Measurements from ENCODE around the gene KIF21B. TPM values are rescaled to one million over a fixed set of nuclear protein-coding genes. Genes with fewer than 3 reads are reported as not detected.

KIF21B gene
- total and polyA plus RNA-seq, 2 of the 4 experiments (the other 2 are of a cell fraction): 0.36 to 0.55 TPM

DNA sequence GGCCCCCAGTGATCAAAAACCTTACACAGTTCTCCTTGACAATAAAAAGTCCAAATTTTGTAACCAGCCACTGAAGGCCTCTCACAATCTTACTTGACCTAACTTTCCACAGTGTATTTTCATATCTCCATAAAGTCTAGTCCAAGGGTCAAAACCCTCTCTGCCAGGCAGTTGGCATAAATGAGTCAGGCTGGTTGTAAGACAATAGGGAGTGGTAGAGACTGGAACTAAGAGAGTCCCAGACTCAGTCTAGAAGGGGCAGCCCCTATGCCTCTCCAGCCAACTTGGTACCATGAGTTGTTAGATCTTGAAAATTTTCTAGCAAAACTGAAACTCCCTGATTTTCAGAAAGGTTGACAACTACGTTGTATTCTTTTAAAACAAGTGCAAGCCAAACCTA is 21.0 kb downstream of the KIF21B start:
- 33% methylated on average over 1 of the region's 1 CpG; no CpG with 5 or more reads in 1 of the 2 experiments for WGBS, 2 experiments (ENCODE audit: extremely low coverage in 2 of 2, insufficient read length in 1 of 2)
- H4K5ac ChIP-seq (ENCODE audit: low read depth, low read length): no peak overlapping the region
- no peak overlapping the region for H2BK120ac ChIP-seq (ENCODE audit: low read depth, low read length)
- no peak overlapping the region for H2AK9ac ChIP-seq (replicated peaks; ENCODE audit: low read depth, low read length, poor library complexity)
- H2BK20ac ChIP-seq (ENCODE audit: low read depth, low read length): no peak overlapping the region
- no peak overlapping the region for H2AK5ac ChIP-seq (ENCODE audit: low read depth, low read length)
- no peak overlapping the region for H2BK15ac ChIP-seq (ENCODE audit: low read depth, low read length)
- BruUV-seq (replicated peaks): no TSS peak
- H3K79me1 ChIP-seq (ENCODE audit: low read depth in 1 of 2, low read length in 2 of 2): no peaks in the 10 kb centered on the region
- H4K8ac ChIP-seq (ENCODE audit: low read depth in 2 of 2, low read length in 2 of 2): no peak overlapping the region
- DNase-seq (no peak), ATAC-seq (ENCODE audit: low read depth) (no peak)
- no peak overlapping the region for H3K14ac ChIP-seq (replicated peaks; ENCODE audit: low read depth, low read length)
- no peak overlapping the region for H3K27ac ChIP-seq (ENCODE audit: insufficient read depth, low read length)
- H3K36me3 ChIP-seq (ENCODE audit: control insufficient read depth, insufficient read depth, low read length): no peaks in the 10 kb centered on the region; the same call in 1 of the 2 replicates
- dilution Hi-C loops (cut with HindIII; ENCODE audit: low sequenced_read_pairs, unreplicated experiment): no loop called here
- no peak overlapping the region for H2AFZ ChIP-seq (replicated peaks; ENCODE audit: low read length, poor library complexity)
- intact Hi-C loops (cut with micrococcal nuclease): no loop called here
- no peaks in the 10 kb centered on the region for H4K20me1 ChIP-seq (ENCODE audit: insufficient read depth, low read length)
- no peak overlapping the region for H3K18ac ChIP-seq (ENCODE audit: low read depth, low read length)
- no peaks in the 10 kb centered on the region for H3K4me1 ChIP-seq (ENCODE audit: control insufficient read depth, insufficient read depth, low read length)
- H2BK5ac ChIP-seq (ENCODE audit: low read depth, low read length, poor library complexity, severe bottlenecking): no peak overlapping the region
- no peak overlapping the region for H3K9ac ChIP-seq (ENCODE audit: low read depth, low read length)
- H3K9me3 ChIP-seq (ENCODE audit: control insufficient read depth, insufficient read depth, low read length): no peaks in the 10 kb centered on the region
- POLR2A ChIA-PET (ENCODE audit: unreplicated experiment): no interaction called here
- H3K27me3 ChIP-seq (ENCODE audit: control insufficient read depth, insufficient read depth, low read length): peaks cover 6% of the 10 kb centered on the region; the same call in 1 of the 2 replicates
- no peak overlapping the region for H3K23ac ChIP-seq (ENCODE audit: low read depth, low read length)
- CTCF ChIA-PET: no interaction called here
- no peak overlapping the region for H3K4me2 ChIP-seq (ENCODE audit: low read depth, low read length)
- H3K9me1 ChIP-seq (ENCODE audit: insufficient read depth, low read length): no peaks in the 10 kb centered on the region
- TF ChIP-seq MXI1 (IDR thresholded peaks at IDR 0.05; ENCODE audit: borderline replicate concordance, low read depth, low read length): no peak
- no peak for TF ChIP-seq SMC3 (IDR thresholded peaks at IDR 0.05; ENCODE audit: low read depth, low read length)
- TF ChIP-seq, protein P1, sequence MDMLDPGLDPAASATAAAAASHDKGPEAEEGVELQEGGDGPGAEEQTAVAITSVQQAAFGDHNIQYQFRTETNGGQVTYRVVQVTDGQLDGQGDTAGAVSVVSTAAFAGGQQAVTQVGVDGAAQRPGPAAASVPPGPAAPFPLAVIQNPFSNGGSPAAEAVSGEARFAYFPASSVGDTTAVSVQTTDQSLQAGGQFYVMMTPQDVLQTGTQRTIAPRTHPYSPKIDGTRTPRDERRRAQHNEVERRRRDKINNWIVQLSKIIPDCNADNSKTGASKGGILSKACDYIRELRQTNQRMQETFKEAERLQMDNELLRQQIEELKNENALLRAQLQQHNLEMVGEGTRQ (IDR thresholded peaks at IDR 0.05; ENCODE audit: low read depth, low read length): no peak
- TF ChIP-seq, protein P2, sequence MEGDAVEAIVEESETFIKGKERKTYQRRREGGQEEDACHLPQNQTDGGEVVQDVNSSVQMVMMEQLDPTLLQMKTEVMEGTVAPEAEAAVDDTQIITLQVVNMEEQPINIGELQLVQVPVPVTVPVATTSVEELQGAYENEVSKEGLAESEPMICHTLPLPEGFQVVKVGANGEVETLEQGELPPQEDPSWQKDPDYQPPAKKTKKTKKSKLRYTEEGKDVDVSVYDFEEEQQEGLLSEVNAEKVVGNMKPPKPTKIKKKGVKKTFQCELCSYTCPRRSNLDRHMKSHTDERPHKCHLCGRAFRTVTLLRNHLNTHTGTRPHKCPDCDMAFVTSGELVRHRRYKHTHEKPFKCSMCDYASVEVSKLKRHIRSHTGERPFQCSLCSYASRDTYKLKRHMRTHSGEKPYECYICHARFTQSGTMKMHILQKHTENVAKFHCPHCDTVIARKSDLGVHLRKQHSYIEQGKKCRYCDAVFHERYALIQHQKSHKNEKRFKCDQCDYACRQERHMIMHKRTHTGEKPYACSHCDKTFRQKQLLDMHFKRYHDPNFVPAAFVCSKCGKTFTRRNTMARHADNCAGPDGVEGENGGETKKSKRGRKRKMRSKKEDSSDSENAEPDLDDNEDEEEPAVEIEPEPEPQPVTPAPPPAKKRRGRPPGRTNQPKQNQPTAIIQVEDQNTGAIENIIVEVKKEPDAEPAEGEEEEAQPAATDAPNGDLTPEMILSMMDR (conservative IDR thresholded peaks at IDR 0.05; ENCODE audit: low read depth, low read length): no peak
- no peak for TF ChIP-seq RCOR1 (IDR thresholded peaks at IDR 0.05; ENCODE audit: insufficient replicate concordance, low read length)
- TF ChIP-seq POLR2A (IDR thresholded peaks at IDR 0.05; ENCODE audit: low read depth, low read length): no peak
- TF ChIP-seq, protein P3, sequence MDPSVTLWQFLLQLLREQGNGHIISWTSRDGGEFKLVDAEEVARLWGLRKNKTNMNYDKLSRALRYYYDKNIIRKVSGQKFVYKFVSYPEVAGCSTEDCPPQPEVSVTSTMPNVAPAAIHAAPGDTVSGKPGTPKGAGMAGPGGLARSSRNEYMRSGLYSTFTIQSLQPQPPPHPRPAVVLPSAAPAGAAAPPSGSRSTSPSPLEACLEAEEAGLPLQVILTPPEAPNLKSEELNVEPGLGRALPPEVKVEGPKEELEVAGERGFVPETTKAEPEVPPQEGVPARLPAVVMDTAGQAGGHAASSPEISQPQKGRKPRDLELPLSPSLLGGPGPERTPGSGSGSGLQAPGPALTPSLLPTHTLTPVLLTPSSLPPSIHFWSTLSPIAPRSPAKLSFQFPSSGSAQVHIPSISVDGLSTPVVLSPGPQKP (IDR thresholded peaks at IDR 0.05; ENCODE audit: borderline replicate concordance, low read depth, low read length): no peak
- in situ Hi-C loops (cut with MboI; ENCODE audit: low sequenced_read_pairs): no loop called here
- no peak overlapping the region for H3K4ac ChIP-seq (ENCODE audit: low read depth, low read length)
- H3K4me3 ChIP-seq (ENCODE audit: insufficient read depth, low read depth, low read length): no peak overlapping the region
- no peak overlapping the region for H4K91ac ChIP-seq (ENCODE audit: insufficient read depth, low read depth, low read length)
- no peak overlapping the region for H3K56ac ChIP-seq (ENCODE audit: extremely low read depth, insufficient read depth, low read length)

Measured in IMR-90 (cell line).